PFSK-1 (cell line): ENCODE data around the gene ANKFY1.

Source experiments
- FOXP2 ChIP-seq: optimal IDR thresholded peaks from 2 replicates; pipeline ENCODE3; 2011; ENCODE audit warnings: borderline replicate concordance, control low read depth, inconsistent platforms; ENCODE audit not compliant: insufficient read depth; ENCODE audit errors: extremely low read length, extremely low read depth
- POLR2AphosphoS5 ChIP-seq: IDR thresholded peaks from 2 replicates; pipeline ENCODE4 v1.6.1; 2012; ENCODE audit warnings: low read depth, mild to moderate bottlenecking, control low read depth, low read length, moderate library complexity
- SIN3A ChIP-seq: IDR thresholded peaks from 2 replicates; pipeline ENCODE4 v1.6.1; 2012; ENCODE audit warnings: mild to moderate bottlenecking, low read length, moderate library complexity, borderline replicate concordance; ENCODE audit not compliant: insufficient read depth
- TAF1 ChIP-seq: IDR thresholded peaks from 2 replicates; pipeline ENCODE4 v1.6.1; 2012; ENCODE audit warnings: low read length, control low read depth, borderline replicate concordance; ENCODE audit not compliant: insufficient read depth
- TF ChIP-seq, protein P1 (sequence below), 2 experiments: IDR thresholded peaks; 2 replicates each; pipeline versions ENCODE4 v1.6.1 to v1.8.0; 2011 to 2012; ENCODE audit warnings: low read depth in 2 of 2, low read length in 2 of 2, control low read depth in 1 of 2, inconsistent platforms in 1 of 2, mild to moderate bottlenecking in 1 of 2, moderate library complexity in 1 of 2; ENCODE audit not compliant: insufficient read depth in 1 of 2

Gene ANKFY1

DNA sequence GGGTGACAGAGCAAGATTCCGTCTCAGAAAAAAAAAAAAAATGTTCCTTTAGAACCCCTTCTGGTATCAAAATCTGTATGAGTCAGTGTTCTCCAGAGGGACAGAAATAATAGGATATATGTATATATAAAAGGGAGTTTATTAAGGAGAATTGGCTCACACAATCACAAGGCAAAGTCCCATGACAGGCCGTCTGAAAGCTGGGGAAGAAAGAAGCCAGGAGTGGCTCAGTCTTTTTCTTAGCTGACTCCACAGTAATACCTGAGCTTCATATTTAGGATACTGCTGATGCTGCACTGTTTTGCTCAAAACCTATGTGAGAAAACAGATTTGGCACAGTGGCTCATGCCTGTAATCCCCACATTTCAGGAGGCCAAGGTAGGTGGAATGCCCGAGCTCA lies 143.4 kb downstream of the ANKFY1 start:
- no peak for TF ChIP-seq POLR2AphosphoS5
- no peak for TF ChIP-seq SIN3A
- no peak for TF ChIP-seq TAF1
- no peak for TF ChIP-seq FOXP2
- TF ChIP-seq, protein P1, sequence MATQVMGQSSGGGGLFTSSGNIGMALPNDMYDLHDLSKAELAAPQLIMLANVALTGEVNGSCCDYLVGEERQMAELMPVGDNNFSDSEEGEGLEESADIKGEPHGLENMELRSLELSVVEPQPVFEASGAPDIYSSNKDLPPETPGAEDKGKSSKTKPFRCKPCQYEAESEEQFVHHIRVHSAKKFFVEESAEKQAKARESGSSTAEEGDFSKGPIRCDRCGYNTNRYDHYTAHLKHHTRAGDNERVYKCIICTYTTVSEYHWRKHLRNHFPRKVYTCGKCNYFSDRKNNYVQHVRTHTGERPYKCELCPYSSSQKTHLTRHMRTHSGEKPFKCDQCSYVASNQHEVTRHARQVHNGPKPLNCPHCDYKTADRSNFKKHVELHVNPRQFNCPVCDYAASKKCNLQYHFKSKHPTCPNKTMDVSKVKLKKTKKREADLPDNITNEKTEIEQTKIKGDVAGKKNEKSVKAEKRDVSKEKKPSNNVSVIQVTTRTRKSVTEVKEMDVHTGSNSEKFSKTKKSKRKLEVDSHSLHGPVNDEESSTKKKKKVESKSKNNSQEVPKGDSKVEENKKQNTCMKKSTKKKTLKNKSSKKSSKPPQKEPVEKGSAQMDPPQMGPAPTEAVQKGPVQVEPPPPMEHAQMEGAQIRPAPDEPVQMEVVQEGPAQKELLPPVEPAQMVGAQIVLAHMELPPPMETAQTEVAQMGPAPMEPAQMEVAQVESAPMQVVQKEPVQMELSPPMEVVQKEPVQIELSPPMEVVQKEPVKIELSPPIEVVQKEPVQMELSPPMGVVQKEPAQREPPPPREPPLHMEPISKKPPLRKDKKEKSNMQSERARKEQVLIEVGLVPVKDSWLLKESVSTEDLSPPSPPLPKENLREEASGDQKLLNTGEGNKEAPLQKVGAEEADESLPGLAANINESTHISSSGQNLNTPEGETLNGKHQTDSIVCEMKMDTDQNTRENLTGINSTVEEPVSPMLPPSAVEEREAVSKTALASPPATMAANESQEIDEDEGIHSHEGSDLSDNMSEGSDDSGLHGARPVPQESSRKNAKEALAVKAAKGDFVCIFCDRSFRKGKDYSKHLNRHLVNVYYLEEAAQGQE (IDR thresholded peaks at IDR 0.05; ENCODE audit: insufficient read depth in 1 of 2, low read depth in 2 of 2, low read length in 2 of 2): no peak

DNA sequence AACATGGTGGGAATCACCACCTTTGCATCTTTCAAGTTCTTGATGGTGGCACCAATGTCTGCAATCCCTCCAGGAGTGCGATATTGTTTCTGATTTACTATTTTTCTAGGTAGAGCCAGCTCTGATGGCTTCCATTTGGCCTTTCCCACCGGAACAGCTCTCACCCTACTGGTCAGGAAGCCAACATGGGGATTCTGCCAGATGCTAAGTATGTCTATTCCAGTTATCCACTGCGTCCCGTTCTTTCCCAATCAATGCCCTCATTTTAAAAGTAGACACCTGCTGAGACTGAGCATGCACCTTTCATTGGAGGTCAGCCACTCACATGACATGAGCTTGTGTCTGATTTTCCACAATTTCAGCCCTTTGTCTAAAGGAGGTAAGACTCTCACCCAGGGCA lies 144.5 kb downstream of the ANKFY1 start:
- TF ChIP-seq SIN3A (no peak), FOXP2 (no peak), TAF1 (no peak), POLR2AphosphoS5 (no peak)
- TF ChIP-seq, protein P1 (IDR thresholded peaks at IDR 0.05; ENCODE audit: insufficient read depth in 1 of 2, low read depth in 2 of 2, low read length in 2 of 2): no peak

DNA sequence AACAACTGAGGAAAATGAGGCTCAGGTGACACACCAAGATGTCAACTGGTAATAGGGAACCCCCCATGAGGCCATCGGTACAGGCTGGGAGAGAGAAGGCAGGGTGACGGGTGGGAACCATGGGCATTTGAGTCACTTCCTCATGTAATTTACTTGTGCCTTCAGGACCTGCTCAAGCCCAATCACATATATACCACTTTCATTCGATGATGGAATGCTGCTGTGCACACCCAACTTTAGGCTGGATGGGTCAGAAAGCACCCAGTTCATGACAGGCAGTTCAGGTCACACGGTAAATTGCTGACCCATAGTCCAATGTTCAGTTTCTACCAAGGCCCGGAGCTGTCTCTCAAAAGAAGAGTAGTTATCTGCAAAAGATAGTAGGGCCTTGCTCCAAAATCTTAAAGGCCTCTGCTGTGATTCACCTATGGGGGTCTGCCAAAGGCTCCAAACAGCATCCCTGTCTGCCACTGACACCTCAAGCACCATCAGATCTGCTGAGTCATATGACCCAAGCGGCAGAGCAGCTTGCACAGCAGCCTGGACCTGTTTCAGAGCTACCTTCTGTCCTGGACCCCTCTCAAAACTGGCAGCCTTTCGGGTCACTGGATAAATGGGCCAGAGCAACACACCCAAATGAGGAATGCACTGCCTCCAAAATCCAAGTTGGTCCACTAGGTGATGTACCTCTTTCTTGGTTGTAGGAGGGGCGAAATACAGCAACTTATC lies 145.6 kb downstream of the ANKFY1 start:
- TF ChIP-seq TAF1: no peak
- no peak for TF ChIP-seq FOXP2
- no peak for TF ChIP-seq SIN3A
- TF ChIP-seq, protein P1 (IDR thresholded peaks at IDR 0.05; ENCODE audit: insufficient read depth in 1 of 2, low read depth in 2 of 2, low read length in 2 of 2): no peak
- no peak for TF ChIP-seq POLR2AphosphoS5

DNA sequence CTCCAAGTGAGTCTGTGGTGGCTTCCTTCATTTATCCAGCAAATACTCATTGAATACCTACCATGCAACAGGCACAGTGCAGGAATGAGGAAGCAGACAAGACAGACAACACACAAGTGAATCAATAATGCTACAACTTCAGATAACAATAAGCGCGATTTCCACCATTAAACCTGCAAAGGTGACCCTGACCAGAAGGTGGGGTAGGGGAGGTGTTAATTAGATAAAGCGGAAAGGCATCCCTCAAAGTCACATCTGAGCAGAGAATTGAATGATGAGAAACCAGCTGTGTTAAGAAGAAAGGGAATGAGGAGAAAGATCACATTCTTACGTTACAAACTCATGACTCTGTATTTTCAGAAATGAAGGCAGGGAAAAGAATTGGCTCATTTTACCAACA lies 147.3 kb downstream of the ANKFY1 start:
- TF ChIP-seq FOXP2: no peak
- TF ChIP-seq, protein P1 (IDR thresholded peaks at IDR 0.05; ENCODE audit: insufficient read depth in 1 of 2, low read depth in 2 of 2, low read length in 2 of 2): no peak
- TF ChIP-seq POLR2AphosphoS5: no peak
- TF ChIP-seq TAF1: no peak
- no peak for TF ChIP-seq SIN3A
